Measurements from ENCODE around the gene SLC24A3.

DNA sequence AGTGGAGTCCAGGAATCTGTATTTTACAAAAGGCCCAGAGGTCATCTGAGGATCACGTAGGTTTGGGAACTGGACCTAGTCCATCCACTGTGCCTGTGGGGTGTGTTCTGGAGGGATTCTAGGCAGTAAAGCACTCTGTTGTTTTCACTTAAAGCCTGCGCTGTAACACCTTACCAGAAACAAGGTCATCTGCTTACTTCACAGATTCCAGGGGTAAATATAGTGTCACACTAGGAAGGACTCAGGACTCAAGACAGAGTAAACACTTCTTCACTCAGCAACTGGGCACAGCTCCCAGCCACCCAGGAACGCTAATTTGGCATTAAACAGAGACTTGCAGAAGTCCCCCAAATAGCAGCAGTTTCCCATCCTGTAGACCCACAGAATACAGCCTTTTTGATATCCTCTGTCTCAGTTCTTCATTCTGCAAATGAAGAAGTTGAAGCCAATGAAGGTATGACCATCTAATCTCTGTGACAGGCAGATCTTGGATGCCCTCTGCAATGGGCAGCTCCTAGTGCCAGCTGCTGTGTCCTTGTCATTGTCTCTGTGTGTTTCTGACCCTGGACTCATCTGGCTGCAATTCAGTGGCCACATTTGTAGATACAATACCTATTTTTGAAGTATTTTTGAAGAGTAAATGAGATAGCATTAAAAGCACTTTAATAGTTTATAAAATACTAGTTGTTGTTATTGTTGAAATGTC lies 129.1 kb downstream of the SLC24A3 start:
- TF ChIP-seq, protein P1, sequence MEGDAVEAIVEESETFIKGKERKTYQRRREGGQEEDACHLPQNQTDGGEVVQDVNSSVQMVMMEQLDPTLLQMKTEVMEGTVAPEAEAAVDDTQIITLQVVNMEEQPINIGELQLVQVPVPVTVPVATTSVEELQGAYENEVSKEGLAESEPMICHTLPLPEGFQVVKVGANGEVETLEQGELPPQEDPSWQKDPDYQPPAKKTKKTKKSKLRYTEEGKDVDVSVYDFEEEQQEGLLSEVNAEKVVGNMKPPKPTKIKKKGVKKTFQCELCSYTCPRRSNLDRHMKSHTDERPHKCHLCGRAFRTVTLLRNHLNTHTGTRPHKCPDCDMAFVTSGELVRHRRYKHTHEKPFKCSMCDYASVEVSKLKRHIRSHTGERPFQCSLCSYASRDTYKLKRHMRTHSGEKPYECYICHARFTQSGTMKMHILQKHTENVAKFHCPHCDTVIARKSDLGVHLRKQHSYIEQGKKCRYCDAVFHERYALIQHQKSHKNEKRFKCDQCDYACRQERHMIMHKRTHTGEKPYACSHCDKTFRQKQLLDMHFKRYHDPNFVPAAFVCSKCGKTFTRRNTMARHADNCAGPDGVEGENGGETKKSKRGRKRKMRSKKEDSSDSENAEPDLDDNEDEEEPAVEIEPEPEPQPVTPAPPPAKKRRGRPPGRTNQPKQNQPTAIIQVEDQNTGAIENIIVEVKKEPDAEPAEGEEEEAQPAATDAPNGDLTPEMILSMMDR (conservative IDR thresholded peaks at IDR 0.05; ENCODE audit: low read length), result no peak
- TF ChIP-seq EZH2phosphoT487 (IDR thresholded peaks at IDR 0.05; ENCODE audit: borderline replicate concordance, low read depth, low read length), result no peak

All from OCI-LY7 (cell line).